Tracheal epithelial cell (primary cell): Measurements from ENCODE around the gene VPS26A. TPM values are rescaled to one million over a fixed set of nuclear protein-coding genes. Genes with fewer than 3 reads are reported as not detected.

Experiments
- total RNA-seq: library from RNA; depleted of rRNA; stranded (reverse); fragments of >200 nt; gene quantifications from 2 replicates; pipeline ENCODE4 v1.2.1, GENCODE V29; 2014

VPS26A gene
- total RNA-seq, result 31.8 and 45.6 TPM in 2 replicates

GRCh38 chr10:69123747-69124562 lies at the start of gene VPS26A:
VPS26A (plus strand) TSS chr10:69124178; CDS start chr10:69124278, 100 bp downstream.

GRCh38 chr10:69087590-69088470 lies 36.1 kb upstream of the VPS26A start, which contains the start of gene SRGN:
SRGN (plus strand) TSS chr10:69088103; CDS start chr10:69088158, 55 bp downstream.

GRCh38 chr10:69179743-69180524 lies 56.0 kb downstream of the VPS26A start, which contains the start of gene SUPV3L1:
SUPV3L1 (plus strand) TSS chr10:69180234; CDS start chr10:69180292, 58 bp downstream.

GRCh38 chr10:69220041-69220451 lies 96.1 kb downstream of the VPS26A start, which contains the start of gene HKDC1:
HKDC1 (plus strand) TSS chr10:69220332; CDS start chr10:69220436, 104 bp downstream.

Other genes with a start within 250 kb of the VPS26A start
- 54.5 and 78.9 TPM in 2 replicates for gene DDX50, start 222.9 kb upstream of the VPS26A start, total RNA-seq
- gene DDX21, start 168.0 kb upstream of the VPS26A start, total RNA-seq, result 159 and 170 TPM in 2 replicates
- gene KIFBP, start 135.4 kb upstream of the VPS26A start, total RNA-seq, result 19.0 and 27.7 TPM in 2 replicates
- gene SRGN, start 36.1 kb upstream of the VPS26A start, total RNA-seq, result 0.21 and 13.5 TPM in 2 replicates
- 32.3 and 33.7 TPM in 2 replicates for gene SUPV3L1, start 56.1 kb downstream of the VPS26A start, total RNA-seq
- 5.8 and 15.4 TPM in 2 replicates for gene HKDC1, start 96.2 kb downstream of the VPS26A start, total RNA-seq
- 202 and 252 TPM in 2 replicates for gene HK1, start 154.3 kb downstream of the VPS26A start, total RNA-seq